Thymus (tissue), 11 donors: ENCODE data around the gene SUMF1. TPM values are rescaled to one million over a fixed set of nuclear protein-coding genes. Genes with fewer than 3 reads are reported as not detected.

ENCODE experiments used
- DNase-seq, 9 donors: peaks; one replicate each; pipeline ENCODE4 v3.0.0-alpha.2; 2013; ENCODE audit warnings: low spot score in 9 of 9, low read depth in 6 of 9, missing footprints in 1 of 9
- H3K27ac ChIP-seq, 2 donors: one replicate each; pipeline ENCODE4 v1.5.1; 2013; ENCODE audit warnings: control low read depth in 1 of 2, low read depth in 1 of 2, low read length in 1 of 2, mild to moderate bottlenecking in 1 of 2, moderate library complexity in 1 of 2
- H3K27me3 ChIP-seq, 2 donors: one replicate each; pipeline ENCODE4 v1.5.1; 2013; ENCODE audit warnings: low read length in 1 of 2; ENCODE audit not compliant: control insufficient read depth in 2 of 2, insufficient read depth in 1 of 2
- H3K36me3 ChIP-seq, 2 donors: one replicate each; pipeline ENCODE4 v1.5.1; 2013; ENCODE audit warnings: low read length in 1 of 2, mild to moderate bottlenecking in 1 of 2, moderate library complexity in 1 of 2; ENCODE audit not compliant: control insufficient read depth in 2 of 2, insufficient read depth in 2 of 2
- H3K4me1 ChIP-seq, 2 donors: one replicate each; pipeline ENCODE4 v1.5.1; 2013; ENCODE audit warnings: low read length in 2 of 2; ENCODE audit not compliant: control insufficient read depth in 2 of 2, insufficient read depth in 2 of 2
- H3K4me3 ChIP-seq, 2 donors: one replicate each; pipeline ENCODE4 v1.5.1; 2013; ENCODE audit warnings: low read length in 2 of 2, control low read depth in 1 of 2, mild to moderate bottlenecking in 1 of 2
- H3K9me3 ChIP-seq, 2 donors: one replicate each; pipeline ENCODE4 v1.5.1; 2013; ENCODE audit warnings: low read length in 1 of 2, mild to moderate bottlenecking in 1 of 2; ENCODE audit not compliant: control insufficient read depth in 2 of 2, insufficient read depth in 1 of 2
- WGBS: extraction: QIAGEN DNeasy Blood & Tissue Kit; methylation state at CpG from one replicate; pipeline ENCODE4 v1.1.7; 2013; 5-methylcytosine and 5-hydroxymethylcytosine counted together
- polyA plus RNA-seq: library from polyadenylated mRNA; stranded (reverse); fragments of 200-250 nt; gene quantifications from one replicate; pipeline ENCODE4 v1.2.3, GENCODE V29; 2013
- total RNA-seq: library from RNA; stranded (reverse); fragments of 120-200 nt; gene quantifications from one replicate; pipeline ENCODE4 v1.2.4, GENCODE V29; 2013
- donor health status: healthy.

SUMF1 gene
- total and polyA plus RNA-seq, 2 donors, result 14.1 to 18.6 TPM

- H3K4me1 ChIP-seq, result no peaks in the 10 kb centered on the region
- peaks cover 3 to 6% of the 10 kb centered on the region in 2 donors for H3K36me3 ChIP-seq
- no peak for DNase-seq
- no peak overlapping the region for H3K4me3 ChIP-seq
- no peaks in the 10 kb centered on the region for H3K27me3 ChIP-seq
- no peaks in the 10 kb centered on the region for H3K9me3 ChIP-seq
- H3K27ac ChIP-seq, result no peak overlapping the region
- WGBS, result 98% methylated on average over 6 of the region's 6 CpGs
Observed at GRCh38 chr3:4395448-4395847, 71.6 kb downstream of the SUMF1 start.

DNA sequence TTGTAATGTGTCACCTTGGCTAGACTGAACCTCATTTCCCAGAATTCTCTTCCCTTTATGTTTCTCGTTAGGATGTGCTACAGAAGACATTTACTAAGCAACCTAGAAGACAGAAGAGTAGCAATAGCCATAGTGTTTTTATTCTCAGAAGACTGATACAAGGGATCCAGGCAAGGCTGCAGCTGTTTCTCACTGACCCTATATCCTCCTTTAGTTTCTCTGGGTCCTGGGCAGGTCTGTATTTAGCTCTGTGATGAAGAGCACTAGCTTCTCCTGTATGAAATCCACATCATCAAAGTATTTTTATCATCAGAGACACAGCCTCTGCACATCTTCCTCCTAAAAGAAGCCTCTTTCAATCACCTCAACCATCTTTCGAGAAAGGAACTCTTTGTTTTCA, 72.5 kb downstream of the SUMF1 start:
- WGBS, result 98% methylated on average over 2 of the region's 2 CpGs
- Histone ChIP-seq H3K27ac (no peak overlapping the region), H3K4me3 (no peak overlapping the region), H3K36me3 (peaks cover 3 to 6% of the 10 kb centered on the region in 2 donors), H3K4me1 (no peaks in the 10 kb centered on the region), H3K27me3 (no peaks in the 10 kb centered on the region), H3K9me3 (no peaks in the 10 kb centered on the region)
- DNase-seq, result no peak

DNA sequence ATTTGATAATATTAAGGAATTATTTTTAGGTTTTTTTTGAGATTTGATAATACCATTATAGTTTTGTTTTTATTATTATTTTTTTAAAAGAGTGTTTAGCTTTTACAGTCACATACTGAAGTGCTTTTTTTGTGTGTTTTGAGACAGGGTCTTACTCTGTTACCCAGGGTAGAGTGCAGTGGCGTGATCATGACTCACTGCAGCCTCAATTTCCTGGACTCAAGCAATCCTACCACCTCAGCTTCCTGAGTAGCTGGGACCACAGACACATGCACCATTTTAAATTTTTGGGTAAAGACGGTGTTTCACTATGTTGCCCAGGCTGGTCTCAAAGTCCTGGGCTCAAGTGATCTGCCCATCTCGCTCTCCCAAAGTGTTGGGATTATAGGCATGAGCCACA, 73.0 kb downstream of the SUMF1 start:
- H3K27me3 ChIP-seq, result no peaks in the 10 kb centered on the region
- H3K27ac ChIP-seq, result no peak overlapping the region
- no peak for DNase-seq
- H3K4me3 ChIP-seq, result no peak overlapping the region
- H3K9me3 ChIP-seq, result no peaks in the 10 kb centered on the region
- 73% methylated on average over 3 of the region's 3 CpGs for WGBS
- no peaks in the 10 kb centered on the region for H3K4me1 ChIP-seq
- H3K36me3 ChIP-seq, result peaks cover 3 to 6% of the 10 kb centered on the region in 2 donors

DNA sequence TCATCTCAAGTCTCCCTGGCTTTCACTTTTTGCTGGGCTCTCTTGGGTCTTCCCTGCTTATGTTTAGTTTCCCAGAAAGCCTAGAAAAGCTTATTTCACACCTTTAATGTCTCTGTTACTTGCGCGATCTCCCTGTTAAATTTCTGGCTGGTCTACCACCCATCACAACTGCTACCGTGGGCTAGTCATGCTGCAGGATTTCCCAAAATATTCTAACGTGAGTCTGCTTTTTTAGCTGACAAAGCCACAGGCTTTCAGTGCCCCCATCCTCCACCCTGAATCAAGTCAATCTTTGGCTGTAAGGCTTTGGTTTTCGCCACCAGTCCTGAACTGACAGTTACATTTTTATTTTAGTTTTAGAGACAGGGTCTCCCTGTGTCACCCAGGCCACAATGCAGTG, 74.1 kb downstream of the SUMF1 start:
- Histone ChIP-seq H3K36me3 (peaks cover 3 to 6% of the 10 kb centered on the region in 2 donors), H3K4me1 (no peaks in the 10 kb centered on the region), H3K27ac (no peak overlapping the region), H3K4me3 (no peak overlapping the region), H3K27me3 (no peaks in the 10 kb centered on the region), H3K9me3 (no peaks in the 10 kb centered on the region)
- DNase-seq, result no peak
- 92% methylated on average over 5 of the region's 5 CpGs for WGBS

GRCh38 chr3:4387210-4388204, 79.6 kb downstream of the SUMF1 start:
- WGBS, result 94% methylated on average over 2 of the region's 2 CpGs

GRCh38 chr3:4385201-4385600, 81.9 kb downstream of the SUMF1 start:
- no peak for DNase-seq
- WGBS, result 97% methylated on average over 6 of the region's 6 CpGs
- Histone ChIP-seq H3K27me3 (no peaks in the 10 kb centered on the region), H3K4me1 (no peaks in the 10 kb centered on the region), H3K9me3 (no peaks in the 10 kb centered on the region), H3K27ac (no peak overlapping the region), H3K4me3 (no peak overlapping the region), H3K36me3 (no peaks in the 10 kb centered on the region)

More at GRCh38 chr3:4387210-4388204, 79.6 kb downstream of the SUMF1 start:
- no peak overlapping the region for H3K4me3 ChIP-seq
- H3K27me3 ChIP-seq, result no peaks in the 10 kb centered on the region
- DNase-seq, result no peak
- H3K9me3 ChIP-seq, result no peaks in the 10 kb centered on the region
- no peaks in the 10 kb centered on the region for H3K36me3 ChIP-seq
- H3K27ac ChIP-seq, result no peak overlapping the region
- H3K4me1 ChIP-seq, result no peaks in the 10 kb centered on the region

DNA sequence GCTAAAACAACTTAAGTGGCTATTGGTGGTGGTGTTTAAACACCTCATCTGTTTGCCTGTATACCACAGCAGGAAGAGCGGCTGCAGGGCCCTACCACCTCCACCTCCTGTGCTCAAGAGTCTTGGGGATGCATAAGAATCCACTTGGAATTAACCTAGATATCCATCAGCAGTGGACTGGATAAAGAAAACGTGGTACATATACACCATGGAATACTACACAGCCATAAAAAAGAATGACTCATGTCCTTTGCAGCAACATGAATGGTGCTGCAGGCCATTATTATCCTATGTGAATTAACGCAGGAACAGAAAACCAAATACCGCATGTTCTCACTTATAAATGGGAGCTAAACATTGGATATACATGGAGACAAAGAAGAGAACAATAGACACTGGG, 87.1 kb downstream of the SUMF1 start:
- Histone ChIP-seq H3K27me3 (no peaks in the 10 kb centered on the region), H3K4me3 (no peak overlapping the region), H3K36me3 (no peaks in the 10 kb centered on the region), H3K9me3 (no peaks in the 10 kb centered on the region), H3K4me1 (no peaks in the 10 kb centered on the region), H3K27ac (no peak overlapping the region)
- DNase-seq, result no peak
- 98% methylated on average over 4 of the region's 4 CpGs for WGBS

GRCh38 chr3:4376499-4376898, 90.6 kb downstream of the SUMF1 start:
- DNase-seq, result no peak
- Histone ChIP-seq H3K36me3 (no peaks in the 10 kb centered on the region), H3K9me3 (peaks cover 0 to 2% of the 10 kb centered on the region in 2 donors), H3K4me3 (no peak overlapping the region), H3K27me3 (no peaks in the 10 kb centered on the region), H3K4me1 (no peaks in the 10 kb centered on the region), H3K27ac (no peak overlapping the region)
- 96% methylated on average over 2 of the region's 2 CpGs for WGBS

GRCh38 chr3:4375911-4376310, 91.2 kb downstream of the SUMF1 start:
- no peak overlapping the region for H3K4me3 ChIP-seq
- H3K9me3 ChIP-seq, result peaks cover 0 to 2% of the 10 kb centered on the region in 2 donors
- 100% methylated on average over 2 of the region's 2 CpGs for WGBS
- no peaks in the 10 kb centered on the region for H3K4me1 ChIP-seq
- no peak for DNase-seq
- H3K27ac ChIP-seq, result no peak overlapping the region
- H3K27me3 ChIP-seq, result no peaks in the 10 kb centered on the region
- no peaks in the 10 kb centered on the region for H3K36me3 ChIP-seq
